ENCODE data around the gene CMKLR1. TPM values are rescaled to one million over a fixed set of nuclear protein-coding genes. Genes with fewer than 3 reads are reported as not detected.

CMKLR1 gene
- total RNA-seq, 1 donor from 2014 or later = not detected

- Mint-ChIP-seq H3K27ac (no peak overlapping the region), H3K9me3 (no peaks in the 10 kb centered on the region), H3K4me3 (no peak overlapping the region), H3K27me3 (ENCODE audit: insufficient read depth, low read depth) (peaks cover 9% of the 10 kb centered on the region), H3K4me1 (peaks cover 5% of the 10 kb centered on the region), H3K36me3 (no peaks in the 10 kb centered on the region)
- Histone ChIP-seq H3K36me3 (no peaks in the 10 kb centered on the region), H3K27ac (no peak overlapping the region), H3K27me3 (no peaks in the 10 kb centered on the region), H3K79me2 (ENCODE audit: low read depth) (no peaks in the 10 kb centered on the region), H3K4me1 (peaks cover 5% of the 10 kb centered on the region), H3K9ac (no peak overlapping the region), H3K4me3 (no peak overlapping the region), H3F3A (ENCODE audit: low read depth) (no peaks in the 10 kb centered on the region), H3K4me2 (no peak overlapping the region), H2AFZ (replicated peaks) (no peak overlapping the region), H4K20me1 (ENCODE audit: low read depth) (no peaks in the 10 kb centered on the region), H3K9me3 (ENCODE audit: low read depth) (no peaks in the 10 kb centered on the region)
- DNase-seq (ENCODE audit: low spot score) = no peak
- TF ChIP-seq EZH2phosphoT487 (IDR thresholded peaks at IDR 0.05) = no peak
- TF ChIP-seq CTCF (IDR thresholded peaks at IDR 0.05) = no peak
- TF ChIP-seq EZH2 (IDR thresholded peaks at IDR 0.05) = no peak
Measured at GRCh38 chr12:108349278-108349688, 10.2 kb upstream of the CMKLR1 start.

GRCh38 chr12:108348842-108349241, 9.7 kb upstream of the CMKLR1 start:
- Mint-ChIP-seq H3K27ac (no peak overlapping the region), H3K4me1 (peaks cover 5% of the 10 kb centered on the region), H3K27me3 (ENCODE audit: insufficient read depth, low read depth) (peaks cover 10% of the 10 kb centered on the region), H3K36me3 (no peaks in the 10 kb centered on the region), H3K4me3 (no peak overlapping the region), H3K9me3 (no peaks in the 10 kb centered on the region)
- H3K79me2 ChIP-seq (ENCODE audit: low read depth) = no peaks in the 10 kb centered on the region
- no peaks in the 10 kb centered on the region for H3K27me3 ChIP-seq
- H3K27ac ChIP-seq = no peak overlapping the region
- no peaks in the 10 kb centered on the region for H3K36me3 ChIP-seq
- H3K4me3 ChIP-seq = no peak overlapping the region
- H4K20me1 ChIP-seq (ENCODE audit: low read depth) = no peaks in the 10 kb centered on the region
- no peaks in the 10 kb centered on the region for H3F3A ChIP-seq (ENCODE audit: low read depth)
- no peak overlapping the region for H2AFZ ChIP-seq (replicated peaks)
- TF ChIP-seq EZH2 (IDR thresholded peaks at IDR 0.05) (no peak), CTCF (IDR thresholded peaks at IDR 0.05) (no peak), EZH2phosphoT487 (IDR thresholded peaks at IDR 0.05) (no peak)
- no peak for DNase-seq (ENCODE audit: low spot score)
- H3K4me1 ChIP-seq = peaks cover 5% of the 10 kb centered on the region
- no peak overlapping the region for H3K9ac ChIP-seq
- H3K9me3 ChIP-seq (ENCODE audit: low read depth) = no peaks in the 10 kb centered on the region
- no peak overlapping the region for H3K4me2 ChIP-seq

GRCh38 chr12:108346727-108347710, 7.9 kb upstream of the CMKLR1 start:
- Histone ChIP-seq H3K79me2 (ENCODE audit: low read depth) (no peaks in the 10 kb centered on the region), H3K27me3 (no peaks in the 10 kb centered on the region), H3K36me3 (no peaks in the 10 kb centered on the region), H3K27ac (no peak overlapping the region), H3K9ac (no peak overlapping the region), H4K20me1 (ENCODE audit: low read depth) (no peaks in the 10 kb centered on the region), H3K9me3 (ENCODE audit: low read depth) (no peaks in the 10 kb centered on the region), H3K4me2 (no peak overlapping the region), H3K4me1 (peaks cover 9% of the 10 kb centered on the region), H3F3A (ENCODE audit: low read depth) (no peaks in the 10 kb centered on the region), H2AFZ (replicated peaks) (no peak overlapping the region), H3K4me3 (no peak overlapping the region)
- Mint-ChIP-seq H3K9me3 (no peaks in the 10 kb centered on the region), H3K4me1 (peaks cover 11% of the 10 kb centered on the region), H3K4me3 (no peak overlapping the region), H3K36me3 (no peaks in the 10 kb centered on the region), H3K27ac (no peak overlapping the region), H3K27me3 (ENCODE audit: insufficient read depth, low read depth) (peaks cover 11% of the 10 kb centered on the region)
- DNase-seq (ENCODE audit: low spot score) = no peak
- TF ChIP-seq EZH2phosphoT487 (IDR thresholded peaks at IDR 0.05) (no peak), CTCF (IDR thresholded peaks at IDR 0.05) (no peak), EZH2 (IDR thresholded peaks at IDR 0.05) (no peak)

Data from neural progenitor cell (in vitro differentiated cells).